Mucosa of descending colon (tissue), 3 donors: Measurements from ENCODE around the gene ZMYND12. TPM values are rescaled to one million over a fixed set of nuclear protein-coding genes. Genes with fewer than 3 reads are reported as not detected.

Source experiments
- ATAC-seq: fragments of 200-7000 bp; cut with Tn5 transposase; one replicate; pipeline ENCODE4 v1.9.1; 2020; ENCODE audit warnings: mild to moderate bottlenecking, moderate library complexity
- DNase-seq, 3 donors: peaks; one replicate each; pipeline ENCODE4 v3.0.0-alpha.2; 2020
- H3K36me3 ChIP-seq: fragments of 200-600 bp; one replicate; pipeline ENCODE4 v1.8.0; 2021; ENCODE audit warnings: low read depth, mild to moderate bottlenecking
- H3K4me1 ChIP-seq: fragments of 200-600 bp; one replicate; pipeline ENCODE4 v1.8.0; 2021; ENCODE audit warnings: low read depth, mild to moderate bottlenecking
- H3K4me3 ChIP-seq: fragments of 200-600 bp; one replicate; pipeline ENCODE4 v1.8.0; 2021; ENCODE audit warnings: mild to moderate bottlenecking
- H3K9me3 ChIP-seq: fragments of 200-600 bp; one replicate; pipeline ENCODE4 v1.8.0; 2021; ENCODE audit warnings: mild to moderate bottlenecking
- CTCF ChIP-seq: fragments of 200-600 bp; IDR thresholded peaks from one replicate; pipeline ENCODE4 v1.8.0; 2022; ENCODE audit warnings: antibody characterized with exemption, mild to moderate bottlenecking
- intact Hi-C, 2 donors: fragments of 100-400 bp; cut with DNase I in 1 of 2; cut with micrococcal nuclease in 1 of 2; formaldehyde crosslinking; loops; one replicate each; pipeline versions ENCODE4 v1.11.0 to v1.11.1; 2022; cut with DNase I, micrococcal nuclease
- total RNA-seq, 3 donors: library from RNA; stranded (reverse); fragmentation: NEBNext Ultra II Directional in 2 of 3; extraction: Animal tissue kit (Norgen Biotek cat#: 25700) in 2 of 3; gene quantifications; one replicate each; pipeline versions ENCODE4 v1.2.1 to v1.2.4, GENCODE V29; 2021 to 2023
- donor health status: DM: no; HTN: no; CAD: no; lungs with moderate emphysema.
- donor health status: DM: no; HTN: no; CAD: no.
- donor health status: DM: no; HTN: yes; CAD: no.

The ZMYND12 gene
- total RNA-seq, 3 donors from 2014 or later: 1.2 to 3.0 (median 2.2) TPM

- peak; percentile 93 for ATAC-seq
These were observed 15.9 kb downstream of the ZMYND12 start for GRCh38 chr1:42439940-42440339.

GRCh38 chr1:42434340-42434739, 21.5 kb downstream of the ZMYND12 start:
- TF ChIP-seq CTCF: no peak
- H3K9me3 ChIP-seq: no peaks in the 10 kb centered on the region
- H3K4me1 ChIP-seq: peaks cover 6% of the 10 kb centered on the region
- intact Hi-C loops: no loop called here
- H3K4me3 ChIP-seq: no peak overlapping the region
- no peaks in the 10 kb centered on the region for H3K36me3 ChIP-seq
- no peak for DNase-seq
- no peak for ATAC-seq

More at GRCh38 chr1:42439940-42440339, 15.9 kb downstream of the ZMYND12 start:
- no peaks in the 10 kb centered on the region for H3K36me3 ChIP-seq
- intact Hi-C loops: no loop called here
- H3K9me3 ChIP-seq: no peaks in the 10 kb centered on the region
- no peak for DNase-seq
- H3K4me1 ChIP-seq: no peaks in the 10 kb centered on the region
- TF ChIP-seq CTCF: no peak
- no peak overlapping the region for H3K4me3 ChIP-seq

GRCh38 chr1:42433369-42433768, 22.5 kb downstream of the ZMYND12 start:
- Histone ChIP-seq H3K36me3 (no peaks in the 10 kb centered on the region), H3K4me1 (peaks cover 6% of the 10 kb centered on the region), H3K4me3 (no peak overlapping the region), H3K9me3 (no peaks in the 10 kb centered on the region)
- ATAC-seq (no peak), DNase-seq (no peak)
- intact Hi-C loops: no loop called here
- TF ChIP-seq CTCF: no peak

GRCh38 chr1:42432714-42433113, 23.1 kb downstream of the ZMYND12 start:
- intact Hi-C loops: no loop called here
- TF ChIP-seq CTCF: no peak
- Histone ChIP-seq H3K9me3 (no peaks in the 10 kb centered on the region), H3K36me3 (no peaks in the 10 kb centered on the region), H3K4me3 (no peak overlapping the region), H3K4me1 (peaks cover 6% of the 10 kb centered on the region)
- ATAC-seq (no peak), DNase-seq (no peak)

- DNase-seq (peak in 2 of 3 donors; percentile 44 to 50), ATAC-seq (peak; percentile 98)
- Histone ChIP-seq H3K9me3 (no peaks in the 10 kb centered on the region), H3K36me3 (no peaks in the 10 kb centered on the region), H3K4me3 (no peak overlapping the region), H3K4me1 (peaks cover 6% of the 10 kb centered on the region)
- intact Hi-C loops: no loop called here
- no peak for TF ChIP-seq CTCF
These were observed 24.3 kb downstream of the ZMYND12 start for GRCh38 chr1:42431514-42431913.
